ENCODE results near the gene PCDH7. TPM values are rescaled to one million over a fixed set of nuclear protein-coding genes. Genes with fewer than 3 reads are reported as not detected.

Gene PCDH7
- total and polyA plus RNA-seq, 2 experiments from 2014 or later = 2.4 to 10.8 TPM

DNA sequence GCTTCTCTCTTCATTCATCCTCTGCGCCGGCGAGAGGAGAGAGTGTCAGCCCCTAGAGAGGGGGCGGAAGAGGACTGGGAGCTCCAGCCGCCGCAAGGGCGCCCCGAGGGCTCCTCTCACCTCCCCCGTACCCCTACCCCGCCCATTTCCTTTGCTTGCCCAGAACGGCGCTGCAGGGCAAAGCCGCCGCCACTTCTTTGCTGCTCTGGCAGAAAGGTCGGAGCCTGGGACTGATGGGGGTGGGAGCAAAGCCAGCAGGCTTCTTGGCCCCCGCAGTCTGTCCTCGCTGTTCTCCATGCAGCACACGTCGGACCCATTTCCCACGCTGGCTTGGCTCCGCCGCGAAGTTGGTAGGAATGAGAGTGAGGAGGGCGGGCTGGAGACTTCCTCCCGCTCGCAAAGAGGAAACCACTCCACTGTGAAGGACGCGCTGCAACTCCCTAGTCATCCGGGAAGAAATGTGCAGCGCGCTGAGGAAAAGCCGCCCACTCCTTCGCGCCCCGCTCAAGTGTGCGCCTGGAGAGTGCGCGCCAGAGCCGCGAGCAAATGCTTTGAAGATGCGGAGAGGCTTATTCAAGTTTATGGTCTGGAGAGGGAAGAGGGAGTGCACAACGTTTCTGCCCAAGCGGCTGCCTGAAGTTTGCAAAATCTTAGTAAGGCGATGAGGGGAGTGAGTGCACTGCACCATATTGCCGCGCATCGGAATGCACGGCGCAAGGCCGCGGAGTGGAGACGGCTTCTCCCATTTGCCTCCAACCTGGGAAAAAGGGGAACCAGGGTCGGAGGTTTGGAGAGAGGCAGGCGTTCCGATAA, 2.8 kb upstream of the PCDH7 start (continued):
- TF ChIP-seq, protein P1, sequence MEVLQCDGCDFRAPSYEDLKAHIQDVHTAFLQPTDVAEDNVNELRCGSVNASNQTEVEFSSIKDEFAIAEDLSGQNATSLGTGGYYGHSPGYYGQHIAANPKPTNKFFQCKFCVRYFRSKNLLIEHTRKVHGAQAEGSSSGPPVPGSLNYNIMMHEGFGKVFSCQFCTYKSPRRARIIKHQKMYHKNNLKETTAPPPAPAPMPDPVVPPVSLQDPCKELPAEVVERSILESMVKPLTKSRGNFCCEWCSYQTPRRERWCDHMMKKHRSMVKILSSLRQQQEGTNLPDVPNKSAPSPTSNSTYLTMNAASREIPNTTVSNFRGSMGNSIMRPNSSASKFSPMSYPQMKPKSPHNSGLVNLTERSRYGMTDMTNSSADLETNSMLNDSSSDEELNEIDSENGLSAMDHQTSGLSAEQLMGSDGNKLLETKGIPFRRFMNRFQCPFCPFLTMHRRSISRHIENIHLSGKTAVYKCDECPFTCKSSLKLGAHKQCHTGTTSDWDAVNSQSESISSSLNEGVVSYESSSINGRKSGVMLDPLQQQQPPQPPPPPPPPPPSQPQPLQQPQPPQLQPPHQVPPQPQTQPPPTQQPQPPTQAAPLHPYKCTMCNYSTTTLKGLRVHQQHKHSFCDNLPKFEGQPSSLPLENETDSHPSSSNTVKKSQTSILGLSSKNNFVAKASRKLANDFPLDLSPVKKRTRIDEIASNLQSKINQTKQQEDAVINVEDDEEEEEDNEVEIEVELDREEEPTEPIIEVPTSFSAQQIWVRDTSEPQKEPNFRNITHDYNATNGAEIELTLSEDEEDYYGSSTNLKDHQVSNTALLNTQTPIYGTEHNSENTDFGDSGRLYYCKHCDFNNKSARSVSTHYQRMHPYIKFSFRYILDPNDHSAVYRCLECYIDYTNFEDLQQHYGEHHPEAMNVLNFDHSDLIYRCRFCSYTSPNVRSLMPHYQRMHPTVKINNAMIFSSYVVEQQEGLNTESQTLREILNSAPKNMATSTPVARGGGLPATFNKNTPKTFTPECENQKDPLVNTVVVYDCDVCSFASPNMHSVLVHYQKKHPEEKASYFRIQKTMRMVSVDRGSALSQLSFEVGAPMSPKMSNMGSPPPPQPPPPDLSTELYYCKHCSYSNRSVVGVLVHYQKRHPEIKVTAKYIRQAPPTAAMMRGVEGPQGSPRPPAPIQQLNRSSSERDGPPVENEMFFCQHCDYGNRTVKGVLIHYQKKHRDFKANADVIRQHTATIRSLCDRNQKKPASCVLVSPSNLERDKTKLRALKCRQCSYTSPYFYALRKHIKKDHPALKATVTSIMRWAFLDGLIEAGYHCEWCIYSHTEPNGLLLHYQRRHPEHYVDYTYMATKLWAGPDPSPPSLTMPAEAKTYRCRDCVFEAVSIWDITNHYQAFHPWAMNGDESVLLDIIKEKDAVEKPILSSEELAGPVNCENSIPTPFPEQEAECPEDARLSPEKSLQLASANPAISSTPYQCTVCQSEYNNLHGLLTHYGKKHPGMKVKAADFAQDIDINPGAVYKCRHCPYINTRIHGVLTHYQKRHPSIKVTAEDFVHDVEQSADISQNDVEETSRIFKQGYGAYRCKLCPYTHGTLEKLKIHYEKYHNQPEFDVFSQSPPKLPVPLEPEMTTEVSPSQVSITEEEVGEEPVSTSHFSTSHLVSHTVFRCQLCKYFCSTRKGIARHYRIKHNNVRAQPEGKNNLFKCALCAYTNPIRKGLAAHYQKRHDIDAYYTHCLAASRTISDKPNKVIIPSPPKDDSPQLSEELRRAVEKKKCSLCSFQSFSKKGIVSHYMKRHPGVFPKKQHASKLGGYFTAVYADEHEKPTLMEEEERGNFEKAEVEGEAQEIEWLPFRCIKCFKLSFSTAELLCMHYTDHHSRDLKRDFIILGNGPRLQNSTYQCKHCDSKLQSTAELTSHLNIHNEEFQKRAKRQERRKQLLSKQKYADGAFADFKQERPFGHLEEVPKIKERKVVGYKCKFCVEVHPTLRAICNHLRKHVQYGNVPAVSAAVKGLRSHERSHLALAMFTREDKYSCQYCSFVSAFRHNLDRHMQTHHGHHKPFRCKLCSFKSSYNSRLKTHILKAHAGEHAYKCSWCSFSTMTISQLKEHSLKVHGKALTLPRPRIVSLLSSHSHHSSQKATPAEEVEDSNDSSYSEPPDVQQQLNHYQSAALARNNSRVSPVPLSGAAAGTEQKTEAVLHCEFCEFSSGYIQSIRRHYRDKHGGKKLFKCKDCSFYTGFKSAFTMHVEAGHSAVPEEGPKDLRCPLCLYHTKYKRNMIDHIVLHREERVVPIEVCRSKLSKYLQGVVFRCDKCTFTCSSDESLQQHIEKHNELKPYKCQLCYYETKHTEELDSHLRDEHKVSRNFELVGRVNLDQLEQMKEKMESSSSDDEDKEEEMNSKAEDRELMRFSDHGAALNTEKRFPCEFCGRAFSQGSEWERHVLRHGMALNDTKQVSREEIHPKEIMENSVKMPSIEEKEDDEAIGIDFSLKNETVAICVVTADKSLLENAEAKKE (CRISPR knock-in tag; IDR thresholded peaks at IDR 0.05) = no peak
- no peak for TF ChIP-seq JUNB (IDR thresholded peaks at IDR 0.05; ENCODE audit: unreplicated experiment)
- TF ChIP-seq EZH2phosphoT487 (IDR thresholded peaks at IDR 0.05; ENCODE audit: unreplicated experiment) = no peak

DNA sequence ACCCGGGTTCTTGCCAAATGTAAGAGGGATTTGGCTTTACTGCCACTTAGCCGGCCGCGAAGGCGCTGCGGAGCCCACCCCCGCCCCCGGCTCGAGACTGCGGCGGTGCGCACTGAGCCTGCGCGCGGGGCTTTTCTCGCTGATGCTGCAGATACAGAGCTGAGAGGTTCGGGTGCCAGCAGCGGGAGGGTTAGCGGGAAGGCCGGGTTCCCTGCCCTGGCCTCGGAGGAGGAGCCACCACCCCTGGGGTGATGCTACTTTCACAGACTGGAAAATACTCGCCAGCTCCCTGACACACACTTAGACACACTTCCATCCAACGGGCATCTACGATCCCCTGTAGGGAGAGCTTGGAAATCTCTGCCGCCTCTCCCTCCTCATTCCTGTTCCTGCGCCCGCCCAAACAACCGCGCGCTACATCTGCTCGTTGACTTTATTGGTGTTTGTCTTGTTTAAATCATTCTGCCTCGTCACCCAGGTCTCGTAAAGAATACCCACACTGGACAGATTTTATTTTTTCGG, 2.1 kb upstream of the PCDH7 start:
- Histone ChIP-seq H3K27ac (ENCODE audit: low read depth) (no peak overlapping the region), H3K79me2 (replicated peaks; ENCODE audit: insufficient read depth) (no peaks in the 10 kb centered on the region), H3K4me1 (ENCODE audit: insufficient read depth) (peaks cover 5% of the 10 kb centered on the region; the same call in 1 of the 2 replicates), H3K9me2 (ENCODE audit: insufficient read depth) (no peaks in the 10 kb centered on the region), H3K4me2 (peak overlapping the region; percentile 98), H3K4me3 (peak overlapping the region; percentile 96), H3K27me3 (ENCODE audit: insufficient read depth) (peaks cover 37% of the 10 kb centered on the region), H2AFZ (peak overlapping the region; percentile 99), H3F3A (replicated peaks; ENCODE audit: low read depth) (peaks cover 14% of the 10 kb centered on the region; the same call in 1 of the 2 replicates), H4K20me1 (replicated peaks; ENCODE audit: insufficient read depth) (no peaks in the 10 kb centered on the region), H3K36me3 (ENCODE audit: insufficient read depth) (no peaks in the 10 kb centered on the region)
- H3K36me3 Mint-ChIP-seq (ENCODE audit: low read depth) = no peaks in the 10 kb centered on the region
- H3K9me3 Mint-ChIP-seq = peaks cover under 1% of the 10 kb centered on the region; the same call in 2 of the 3 replicates
- H3K4me3 Mint-ChIP-seq = peak overlapping the region; percentile 96
- H3K27ac Mint-ChIP-seq = no peak overlapping the region
- DNase-seq (ENCODE audit: low spot score) (peak; percentile 71), ATAC-seq (peak; percentile 15)
- H3K4me1 Mint-ChIP-seq = peaks cover 19% of the 10 kb centered on the region
- H3K27me3 Mint-ChIP-seq (ENCODE audit: insufficient read depth, low read depth, poor library complexity) = peaks cover 48% of the 10 kb centered on the region
- no peak for TF ChIP-seq EZH2phosphoT487 (IDR thresholded peaks at IDR 0.05; ENCODE audit: unreplicated experiment)
- no peak for TF ChIP-seq REST (IDR thresholded peaks at IDR 0.05; ENCODE audit: unreplicated experiment)
- TF ChIP-seq, protein P2, sequence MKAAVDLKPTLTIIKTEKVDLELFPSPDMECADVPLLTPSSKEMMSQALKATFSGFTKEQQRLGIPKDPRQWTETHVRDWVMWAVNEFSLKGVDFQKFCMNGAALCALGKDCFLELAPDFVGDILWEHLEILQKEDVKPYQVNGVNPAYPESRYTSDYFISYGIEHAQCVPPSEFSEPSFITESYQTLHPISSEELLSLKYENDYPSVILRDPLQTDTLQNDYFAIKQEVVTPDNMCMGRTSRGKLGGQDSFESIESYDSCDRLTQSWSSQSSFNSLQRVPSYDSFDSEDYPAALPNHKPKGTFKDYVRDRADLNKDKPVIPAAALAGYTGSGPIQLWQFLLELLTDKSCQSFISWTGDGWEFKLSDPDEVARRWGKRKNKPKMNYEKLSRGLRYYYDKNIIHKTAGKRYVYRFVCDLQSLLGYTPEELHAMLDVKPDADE (IDR thresholded peaks at IDR 0.05) = no peak
- no peak for TF ChIP-seq JUNB (IDR thresholded peaks at IDR 0.05; ENCODE audit: unreplicated experiment)
- no peak for TF ChIP-seq NANOG (IDR thresholded peaks at IDR 0.05; ENCODE audit: borderline replicate concordance)
- TF ChIP-seq ZNF331 (CRISPR knock-in tag; IDR thresholded peaks at IDR 0.05; ENCODE audit: low read depth) = no peak
